H9 (cell line): ENCODE measurements around the gene IL20RB. TPM values are rescaled to one million over a fixed set of nuclear protein-coding genes. Genes with fewer than 3 reads are reported as not detected.

Experiments
- DNase-seq: peaks from one replicate; pipeline ENCODE4 v3.0.0-alpha.2; 2017
- H2AFZ ChIP-seq: one replicate; pipeline ENCODE4 v1.6.1; 2013; ENCODE audit warnings: mild to moderate bottlenecking, low read length, control low read depth, moderate library complexity
- H2AK5ac ChIP-seq: 2 replicates; pipeline ENCODE4 v1.6.1; 2013; ENCODE audit warnings: low read length, control low read depth, mixed read lengths; ENCODE audit not compliant: insufficient read length
- H2BK120ac ChIP-seq: one replicate; pipeline ENCODE4 v1.6.1; 2013; ENCODE audit warnings: low read depth, mild to moderate bottlenecking, low read length, control low read depth, inconsistent platforms; ENCODE audit not compliant: poor library complexity, severe bottlenecking
- H2BK12ac ChIP-seq: 2 replicates; pipeline ENCODE4 v1.6.1; 2013; ENCODE audit warnings: low read length, control low read depth, mixed read lengths, low read depth; ENCODE audit not compliant: insufficient read length
- H2BK15ac ChIP-seq: 2 replicates; pipeline ENCODE4 v1.6.1; 2013; ENCODE audit warnings: low read depth, low read length, control low read depth
- H2BK20ac ChIP-seq: one replicate; pipeline ENCODE4 v1.6.1; 2013; ENCODE audit warnings: low read depth, mild to moderate bottlenecking, low read length, control low read depth, inconsistent platforms; ENCODE audit not compliant: poor library complexity, severe bottlenecking
- H2BK5ac ChIP-seq: 2 replicates; pipeline ENCODE4 v1.6.1; 2013; ENCODE audit warnings: low read length, control low read depth, mixed read lengths; ENCODE audit not compliant: insufficient read length
- H3K14ac ChIP-seq: 2 replicates; pipeline ENCODE4 v1.6.1; 2013; ENCODE audit warnings: low read length, control low read depth; ENCODE audit not compliant: insufficient read depth
- H3K18ac ChIP-seq: 2 replicates; pipeline ENCODE4 v1.6.1; 2013; ENCODE audit warnings: low read depth, mild to moderate bottlenecking, mixed read lengths, low read length, control low read depth; ENCODE audit not compliant: insufficient read length
- H3K23ac ChIP-seq: 2 replicates; pipeline ENCODE4 v1.6.1; 2013; ENCODE audit warnings: low read length, control low read depth, mixed read lengths, low read depth; ENCODE audit not compliant: insufficient read length
- H3K23me2 ChIP-seq: 2 replicates; pipeline ENCODE4 v1.6.1; 2013; ENCODE audit warnings: low read depth, mild to moderate bottlenecking, mixed read lengths, low read length, control low read depth; ENCODE audit not compliant: insufficient read length, poor library complexity, severe bottlenecking
- H3K27ac ChIP-seq: 2 replicates; pipeline ENCODE4 v1.5.1; 2013; ENCODE audit warnings: low read length, control low read depth, mixed read lengths, low read depth; ENCODE audit not compliant: insufficient read length
- H3K27me3 ChIP-seq: 2 replicates; pipeline ENCODE4 v1.6.1; 2013; ENCODE audit warnings: low read length, control low read depth, inconsistent platforms; ENCODE audit not compliant: insufficient read depth
- H3K4ac ChIP-seq: 2 replicates; pipeline ENCODE4 v1.6.1; 2013; ENCODE audit warnings: low read depth, mild to moderate bottlenecking, control low read depth, inconsistent platforms, low read length, moderate library complexity
- H3K4me1 ChIP-seq: 2 replicates; pipeline ENCODE4 v1.6.1; 2013; ENCODE audit warnings: low read length, control low read depth, inconsistent platforms; ENCODE audit not compliant: insufficient read depth
- H3K4me2 ChIP-seq: 2 replicates; pipeline ENCODE4 v1.6.1; 2013; ENCODE audit warnings: low read length, control low read depth, mixed read lengths; ENCODE audit not compliant: insufficient read length, insufficient read depth
- H3K56ac ChIP-seq: 2 replicates; pipeline ENCODE4 v1.6.1; 2013; ENCODE audit warnings: low read depth, mild to moderate bottlenecking, mixed read lengths, low read length, control low read depth; ENCODE audit not compliant: insufficient read length
- H3K79me1 ChIP-seq: 2 replicates; pipeline ENCODE4 v1.6.1; 2013; ENCODE audit warnings: low read depth, mild to moderate bottlenecking, moderate library complexity, low read length, control low read depth, inconsistent platforms; ENCODE audit not compliant: insufficient read depth, poor library complexity, severe bottlenecking
- H3K79me2 ChIP-seq: 2 replicates; pipeline ENCODE4 v1.6.1; 2013; ENCODE audit warnings: low read length, control low read depth, inconsistent platforms; ENCODE audit not compliant: insufficient read depth
- H3K9ac ChIP-seq: 2 replicates; pipeline ENCODE4 v1.6.1; 2013; ENCODE audit warnings: low read length, control low read depth, mixed read lengths; ENCODE audit not compliant: insufficient read length; ENCODE audit errors: extremely low read depth
- H3K9me3 ChIP-seq: one replicate; pipeline ENCODE4 v1.6.1; 2013; ENCODE audit warnings: low read depth, low read length, inconsistent platforms; ENCODE audit not compliant: control insufficient read depth
- H3T11ph ChIP-seq: one replicate; pipeline ENCODE4 v1.6.1; 2013; ENCODE audit warnings: mild to moderate bottlenecking, low read length, control low read depth, inconsistent platforms
- H4K20me1 ChIP-seq: one replicate; pipeline ENCODE4 v1.6.1; 2013; ENCODE audit not compliant: control insufficient read depth, insufficient read length, insufficient read depth
- H4K5ac ChIP-seq: 2 replicates; pipeline ENCODE4 v1.6.1; 2013; ENCODE audit warnings: low read depth, mild to moderate bottlenecking, mixed read lengths, low read length, control low read depth; ENCODE audit not compliant: insufficient read length
- H4K8ac ChIP-seq: replicated peaks from 2 replicates; pipeline ENCODE4 v1.6.1; 2013; ENCODE audit warnings: low read length, control low read depth, mixed read lengths, low read depth; ENCODE audit not compliant: insufficient read length
- H4K91ac ChIP-seq: 2 replicates; pipeline ENCODE4 v1.6.1; 2013; ENCODE audit warnings: low read depth, mild to moderate bottlenecking, moderate library complexity, mixed read lengths, low read length, control low read depth; ENCODE audit not compliant: insufficient read length
- H3K27ac Mint-ChIP-seq, 3 experiments: 2 replicates in 2 of 3; 3 replicates in 1 of 3; pipeline ENCODE4 v1.8.0; 2020 to 2021; ENCODE audit warnings: mixed read lengths in 3 of 3, mild to moderate bottlenecking in 1 of 3, moderate library complexity in 1 of 3
- H3K27me3 Mint-ChIP-seq: 2 replicates; pipeline ENCODE4 v1.8.0; 2021; ENCODE audit warnings: low read depth, mild to moderate bottlenecking, moderate library complexity, mixed read lengths
- H3K36me3 Mint-ChIP-seq, 3 experiments: 2 replicates in 2 of 3; 3 replicates in 1 of 3; pipeline ENCODE4 v1.8.0; 2020 to 2021; ENCODE audit warnings: low read depth in 3 of 3, mixed read lengths in 3 of 3; ENCODE audit not compliant: insufficient read depth in 1 of 3
- H3K4me1 Mint-ChIP-seq, 2 experiments: 2 replicates each; pipeline ENCODE4 v1.8.0; 2020; ENCODE audit warnings: mixed read lengths in 2 of 2
- H3K4me3 Mint-ChIP-seq, 2 experiments: 2 replicates in 1 of 2; 3 replicates in 1 of 2; pipeline ENCODE4 v1.8.0; 2020 to 2021; ENCODE audit warnings: mild to moderate bottlenecking in 2 of 2, mixed read lengths in 2 of 2, moderate library complexity in 1 of 2
- H3K9me3 Mint-ChIP-seq, 2 experiments: 2 replicates in 1 of 2; 3 replicates in 1 of 2; pipeline ENCODE4 v1.8.0; 2020; ENCODE audit warnings: mild to moderate bottlenecking in 2 of 2, mixed read lengths in 2 of 2, moderate library complexity in 1 of 2
- WGBS: extraction: QIAGEN DNeasy Blood & Tissue Kit; methylation state at CpG from one replicate; pipeline ENCODE4 v1.1.7; 2013; ENCODE audit warnings: missing lambda C conversion rate, low lambda C conversion rate, mixed read lengths; ENCODE audit not compliant: insufficient read length; ENCODE audit errors: extremely low coverage; 5-methylcytosine and 5-hydroxymethylcytosine counted together
- total RNA-seq: library from RNA; stranded (reverse); gene quantifications from 2 replicates; pipeline ENCODE4 v1.2.1, GENCODE V29; 2021
- TF ChIP-seq, protein P1 (sequence below): fragments of 200-600 bp; sonication (generic); conservative IDR thresholded peaks from 3 replicates; pipeline ENCODE4 v1.8.0; 2021; ENCODE audit warnings: antibody characterized with exemption, mild to moderate bottlenecking

The IL20RB gene
- total RNA-seq, 1 experiment from 2014 or later, result 1.5 TPM

DNA sequence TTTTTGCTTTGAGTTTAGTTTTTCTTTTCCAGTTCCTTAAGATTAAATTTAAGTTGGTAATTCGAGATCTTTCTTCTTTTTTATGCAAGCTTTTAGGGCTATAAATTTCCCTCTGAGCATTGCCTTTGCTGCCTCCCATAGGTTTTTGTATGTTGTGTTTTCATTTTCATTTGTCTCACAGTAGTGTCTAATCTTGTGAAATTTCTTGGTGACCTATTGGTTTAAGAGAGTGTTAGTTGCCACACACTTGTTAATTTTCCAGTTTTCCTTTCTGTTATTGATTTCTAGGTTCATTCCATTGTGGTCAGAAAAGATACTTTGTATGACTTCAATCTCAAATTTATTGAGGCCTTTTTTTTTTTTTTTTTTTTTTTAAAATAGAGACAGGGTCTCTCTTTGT lies 18.3 kb upstream of the IL20RB start:
- H2BK12ac ChIP-seq, result no peak overlapping the region
- H4K8ac ChIP-seq, result no peak overlapping the region
- no peak overlapping the region for H3K14ac ChIP-seq
- no peak overlapping the region for H3T11ph ChIP-seq
- no peak overlapping the region for H4K5ac ChIP-seq
- H3K23ac ChIP-seq, result no peak overlapping the region
- no peaks in the 10 kb centered on the region for H3K27me3 ChIP-seq
- no peak overlapping the region for H3K56ac ChIP-seq
- TF ChIP-seq, protein P1, sequence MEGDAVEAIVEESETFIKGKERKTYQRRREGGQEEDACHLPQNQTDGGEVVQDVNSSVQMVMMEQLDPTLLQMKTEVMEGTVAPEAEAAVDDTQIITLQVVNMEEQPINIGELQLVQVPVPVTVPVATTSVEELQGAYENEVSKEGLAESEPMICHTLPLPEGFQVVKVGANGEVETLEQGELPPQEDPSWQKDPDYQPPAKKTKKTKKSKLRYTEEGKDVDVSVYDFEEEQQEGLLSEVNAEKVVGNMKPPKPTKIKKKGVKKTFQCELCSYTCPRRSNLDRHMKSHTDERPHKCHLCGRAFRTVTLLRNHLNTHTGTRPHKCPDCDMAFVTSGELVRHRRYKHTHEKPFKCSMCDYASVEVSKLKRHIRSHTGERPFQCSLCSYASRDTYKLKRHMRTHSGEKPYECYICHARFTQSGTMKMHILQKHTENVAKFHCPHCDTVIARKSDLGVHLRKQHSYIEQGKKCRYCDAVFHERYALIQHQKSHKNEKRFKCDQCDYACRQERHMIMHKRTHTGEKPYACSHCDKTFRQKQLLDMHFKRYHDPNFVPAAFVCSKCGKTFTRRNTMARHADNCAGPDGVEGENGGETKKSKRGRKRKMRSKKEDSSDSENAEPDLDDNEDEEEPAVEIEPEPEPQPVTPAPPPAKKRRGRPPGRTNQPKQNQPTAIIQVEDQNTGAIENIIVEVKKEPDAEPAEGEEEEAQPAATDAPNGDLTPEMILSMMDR, result no peak
- no peaks in the 10 kb centered on the region; the same call in 1 of the 2 replicates for H3K79me2 ChIP-seq
- H3K4ac ChIP-seq, result no peak overlapping the region
- Mint-ChIP-seq H3K4me3 (no peak overlapping the region), H3K27ac (peak overlapping the region; percentile 2 to 35 (median 10); a peak in 4 of 7 replicates), H3K27me3 (no peaks in the 10 kb centered on the region), H3K9me3 (peaks cover 0 to 7% of the 10 kb centered on the region in 2 experiments; a peak in 3 of 5 replicates), H3K36me3 (peaks cover 10 to 17% (median 16%) of the 10 kb centered on the region in 3 experiments; a peak in 6 of 7 replicates), H3K4me1 (peaks cover 26 to 33% of the 10 kb centered on the region in 2 experiments)
- no peak overlapping the region for H3K4me2 ChIP-seq
- no peak overlapping the region for H3K18ac ChIP-seq
- no peaks in the 10 kb centered on the region for H3K79me1 ChIP-seq
- H3K9ac ChIP-seq, result no peak overlapping the region
- no peak overlapping the region for H4K91ac ChIP-seq
- H2AFZ ChIP-seq, result no peak overlapping the region
- no peak overlapping the region for H2BK120ac ChIP-seq
- no peak overlapping the region for H2BK20ac ChIP-seq
- H3K9me3 ChIP-seq, result no peaks in the 10 kb centered on the region
- no CpG with 5 or more reads among the region's 1 CpG for WGBS
- no peak overlapping the region for H2AK5ac ChIP-seq
- no peak for DNase-seq
- H3K23me2 ChIP-seq, result no peaks in the 10 kb centered on the region
- no peak overlapping the region for H3K27ac ChIP-seq
- H4K20me1 ChIP-seq, result no peaks in the 10 kb centered on the region
- no peak overlapping the region for H2BK5ac ChIP-seq
- H2BK15ac ChIP-seq, result no peak overlapping the region
- H3K4me1 ChIP-seq, result peaks cover 3% of the 10 kb centered on the region; the same call in 1 of the 2 replicates
